ENCODE results near the gene APC2. TPM values are rescaled to one million over a fixed set of nuclear protein-coding genes. Genes with fewer than 3 reads are reported as not detected.

Gene APC2
- total RNA-seq, 2 experiments from 2014 or later = 0.57 to 5.5 TPM

DNA sequence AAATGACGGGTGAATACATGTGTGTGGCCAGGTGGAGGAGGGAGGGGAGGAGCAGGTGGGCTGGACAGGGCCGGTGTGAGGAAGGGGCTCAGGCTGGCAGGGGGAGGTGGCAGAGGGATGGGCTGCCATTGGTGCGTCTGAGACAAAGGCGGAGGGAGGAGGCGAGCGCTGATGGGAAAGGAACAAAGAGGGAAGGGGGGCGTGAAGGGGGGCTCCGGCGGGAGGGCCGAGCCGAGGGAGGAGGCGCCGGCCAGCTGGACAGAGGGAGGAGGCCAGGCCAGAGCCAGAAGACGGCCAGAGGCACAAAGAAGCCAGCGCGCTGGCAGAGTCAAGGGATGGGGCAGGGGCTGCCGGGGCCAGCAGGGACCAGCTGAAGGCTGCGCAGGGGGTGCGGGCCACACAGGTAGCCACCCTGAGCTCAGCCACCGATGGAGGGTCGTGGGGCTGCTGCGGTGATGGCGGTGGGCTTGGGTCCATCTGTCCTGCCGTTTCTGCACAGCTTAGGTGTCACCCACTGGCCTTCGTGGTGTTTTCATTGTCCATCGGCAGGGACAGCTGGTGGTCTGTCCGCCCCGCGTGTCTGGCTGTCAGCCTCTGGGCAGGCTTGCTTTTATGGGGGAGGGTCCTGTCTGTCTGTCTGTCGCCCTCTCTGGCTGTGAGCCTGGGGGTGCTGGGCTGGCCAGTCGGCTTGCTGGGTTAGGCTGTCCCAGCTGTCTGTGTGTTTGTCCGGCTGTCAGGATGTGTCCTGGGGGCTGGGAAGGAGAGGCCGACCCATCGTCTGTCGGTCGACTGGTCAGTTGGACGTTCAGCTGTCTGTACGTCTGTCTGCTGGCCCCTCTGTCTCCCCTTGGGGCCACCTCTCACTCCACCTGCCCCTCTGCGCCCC, 2.2 kb downstream of the APC2 start:
- H3K9me3 ChIP-seq (ENCODE audit: low read length) = no peaks in the 10 kb centered on the region
- no peak overlapping the region for H3K4me2 ChIP-seq (ENCODE audit: low read length)
- peaks cover 40% of the 10 kb centered on the region for H3K4me1 ChIP-seq (ENCODE audit: insufficient read depth, low read length, poor library complexity, severe bottlenecking)
- H2AFZ ChIP-seq (ENCODE audit: low read length) = no peak overlapping the region
- H3K79me2 ChIP-seq (ENCODE audit: insufficient read depth, low read depth, low read length) = no peaks in the 10 kb centered on the region
- no peak for DNase-seq (ENCODE audit: low spot score)
- ChIA-PET POLR2A (no interaction called here), CTCF (ENCODE audit: unreplicated experiment) (no interaction called here)
- intact Hi-C loops (cut with micrococcal nuclease; ENCODE audit: unreplicated experiment) = no loop called here
- no peak for TF ChIP-seq EZH2phosphoT487 (IDR thresholded peaks at IDR 0.05; ENCODE audit: borderline replicate concordance, low read depth, low read length)
- TF ChIP-seq, protein P1, sequence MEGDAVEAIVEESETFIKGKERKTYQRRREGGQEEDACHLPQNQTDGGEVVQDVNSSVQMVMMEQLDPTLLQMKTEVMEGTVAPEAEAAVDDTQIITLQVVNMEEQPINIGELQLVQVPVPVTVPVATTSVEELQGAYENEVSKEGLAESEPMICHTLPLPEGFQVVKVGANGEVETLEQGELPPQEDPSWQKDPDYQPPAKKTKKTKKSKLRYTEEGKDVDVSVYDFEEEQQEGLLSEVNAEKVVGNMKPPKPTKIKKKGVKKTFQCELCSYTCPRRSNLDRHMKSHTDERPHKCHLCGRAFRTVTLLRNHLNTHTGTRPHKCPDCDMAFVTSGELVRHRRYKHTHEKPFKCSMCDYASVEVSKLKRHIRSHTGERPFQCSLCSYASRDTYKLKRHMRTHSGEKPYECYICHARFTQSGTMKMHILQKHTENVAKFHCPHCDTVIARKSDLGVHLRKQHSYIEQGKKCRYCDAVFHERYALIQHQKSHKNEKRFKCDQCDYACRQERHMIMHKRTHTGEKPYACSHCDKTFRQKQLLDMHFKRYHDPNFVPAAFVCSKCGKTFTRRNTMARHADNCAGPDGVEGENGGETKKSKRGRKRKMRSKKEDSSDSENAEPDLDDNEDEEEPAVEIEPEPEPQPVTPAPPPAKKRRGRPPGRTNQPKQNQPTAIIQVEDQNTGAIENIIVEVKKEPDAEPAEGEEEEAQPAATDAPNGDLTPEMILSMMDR (conservative IDR thresholded peaks at IDR 0.05; ENCODE audit: low read length) = no peak
- no peaks in the 10 kb centered on the region for H4K20me1 ChIP-seq (ENCODE audit: insufficient read depth, low read length)
- H3K27ac ChIP-seq (ENCODE audit: low read depth, low read length, poor library complexity, severe bottlenecking) = no peak overlapping the region
- BruUV-seq (replicated peaks) = no TSS peak
- H3K36me3 ChIP-seq (ENCODE audit: insufficient read depth, low read length) = no peaks in the 10 kb centered on the region
- no peak overlapping the region for H3K4me3 ChIP-seq (ENCODE audit: low read depth, low read length, poor library complexity, severe bottlenecking)
- no peaks in the 10 kb centered on the region for H3K9me2 ChIP-seq (ENCODE audit: insufficient read depth, low read length)

DNA sequence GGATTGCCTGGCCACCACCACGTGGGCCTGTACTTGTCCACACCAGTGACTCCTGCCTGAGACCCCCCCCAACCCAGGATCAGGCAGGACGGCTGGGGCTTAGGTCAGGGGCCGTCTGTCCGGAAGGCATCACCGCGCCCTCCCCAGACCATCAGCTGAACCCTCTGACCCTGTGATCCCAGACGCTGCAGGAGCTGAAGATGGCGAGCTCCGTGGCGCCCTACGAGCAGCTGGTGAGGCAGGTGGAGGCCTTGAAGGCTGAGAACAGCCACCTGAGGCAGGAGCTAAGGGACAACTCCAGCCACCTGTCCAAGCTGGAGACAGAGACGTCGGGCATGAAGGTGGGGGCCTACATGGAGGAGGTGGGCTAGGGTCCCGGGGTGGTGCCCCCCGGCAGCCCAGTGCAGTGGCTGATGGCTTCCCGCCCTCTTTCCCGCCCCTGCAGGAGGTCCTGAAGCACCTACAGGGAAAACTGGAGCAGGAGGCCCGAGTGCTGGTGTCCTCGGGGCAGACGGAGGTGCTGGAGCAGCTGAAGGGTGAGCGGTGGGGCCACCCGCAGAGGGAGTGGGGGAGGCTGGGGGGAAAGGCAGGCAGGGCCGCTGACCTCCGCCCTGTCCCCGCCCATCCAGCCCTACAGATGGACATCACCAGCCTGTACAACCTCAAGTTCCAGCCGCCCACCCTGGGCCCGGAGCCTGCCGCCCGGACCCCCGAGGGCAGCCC, 3.0 kb downstream of the APC2 start:
- BruUV-seq (replicated peaks) = no TSS peak
- no peak for DNase-seq (ENCODE audit: low spot score)
- Histone ChIP-seq H3K9me3 (ENCODE audit: low read length) (no peaks in the 10 kb centered on the region), H3K4me1 (ENCODE audit: insufficient read depth, low read length, poor library complexity, severe bottlenecking) (peaks cover 40% of the 10 kb centered on the region), H4K20me1 (ENCODE audit: insufficient read depth, low read length) (no peaks in the 10 kb centered on the region), H3K4me2 (ENCODE audit: low read length) (no peak overlapping the region), H3K4me3 (ENCODE audit: low read depth, low read length, poor library complexity, severe bottlenecking) (no peak overlapping the region), H3K27ac (ENCODE audit: low read depth, low read length, poor library complexity, severe bottlenecking) (no peak overlapping the region), H3K79me2 (ENCODE audit: insufficient read depth, low read depth, low read length) (no peaks in the 10 kb centered on the region), H3K36me3 (ENCODE audit: insufficient read depth, low read length) (no peaks in the 10 kb centered on the region), H3K9me2 (ENCODE audit: insufficient read depth, low read length) (no peaks in the 10 kb centered on the region), H2AFZ (ENCODE audit: low read length) (no peak overlapping the region)
- ChIA-PET CTCF (ENCODE audit: unreplicated experiment) (no interaction called here), POLR2A (interaction anchor here (1.1 kb wide), 1 partner anchor 8 kb away, joined by 6 read pairs; no protein-coding TSS in a partner anchor)
- TF ChIP-seq, protein P1 (conservative IDR thresholded peaks at IDR 0.05; ENCODE audit: low read length) = no peak
- no peak for TF ChIP-seq EZH2phosphoT487 (IDR thresholded peaks at IDR 0.05; ENCODE audit: borderline replicate concordance, low read depth, low read length)
- intact Hi-C loops (cut with micrococcal nuclease; ENCODE audit: unreplicated experiment) = no loop called here
